HG02610 (cell line): ENCODE data around the gene PIGW.
A peak's percentile ranks its signal among the peaks of the same experiment; 100 is the strongest.

ENCODE experiments used
- ATAC-seq: cut with Tn5 transposase; IDR thresholded peaks from one replicate; pipeline ENCODE4 v1.9.1; 2021; ENCODE audit warnings: mild to moderate bottlenecking, moderate library complexity; ENCODE audit not compliant: unreplicated experiment

The PIGW gene

DNA sequence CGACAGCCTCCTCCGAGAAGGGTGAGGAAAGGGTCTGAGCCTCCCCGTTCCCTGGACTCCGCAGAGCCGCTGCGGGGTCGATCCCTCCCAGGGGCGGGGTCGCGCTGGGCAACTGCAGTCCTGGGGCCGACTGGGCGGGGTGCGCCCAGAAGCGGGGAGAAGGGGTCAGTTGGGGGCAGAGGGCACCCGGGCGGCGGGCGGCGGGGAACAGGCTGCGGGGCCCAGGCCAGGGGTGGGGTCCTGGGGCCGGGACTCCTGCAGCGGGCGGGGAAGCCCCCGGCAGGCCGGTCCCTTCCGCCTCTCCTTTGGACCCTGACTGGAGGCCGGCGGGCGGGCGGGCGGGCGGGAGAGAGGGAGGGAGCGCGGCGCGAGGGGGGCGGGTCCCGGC, 10.3 kb downstream of the PIGW start:
- peak; percentile 17 for ATAC-seq

DNA sequence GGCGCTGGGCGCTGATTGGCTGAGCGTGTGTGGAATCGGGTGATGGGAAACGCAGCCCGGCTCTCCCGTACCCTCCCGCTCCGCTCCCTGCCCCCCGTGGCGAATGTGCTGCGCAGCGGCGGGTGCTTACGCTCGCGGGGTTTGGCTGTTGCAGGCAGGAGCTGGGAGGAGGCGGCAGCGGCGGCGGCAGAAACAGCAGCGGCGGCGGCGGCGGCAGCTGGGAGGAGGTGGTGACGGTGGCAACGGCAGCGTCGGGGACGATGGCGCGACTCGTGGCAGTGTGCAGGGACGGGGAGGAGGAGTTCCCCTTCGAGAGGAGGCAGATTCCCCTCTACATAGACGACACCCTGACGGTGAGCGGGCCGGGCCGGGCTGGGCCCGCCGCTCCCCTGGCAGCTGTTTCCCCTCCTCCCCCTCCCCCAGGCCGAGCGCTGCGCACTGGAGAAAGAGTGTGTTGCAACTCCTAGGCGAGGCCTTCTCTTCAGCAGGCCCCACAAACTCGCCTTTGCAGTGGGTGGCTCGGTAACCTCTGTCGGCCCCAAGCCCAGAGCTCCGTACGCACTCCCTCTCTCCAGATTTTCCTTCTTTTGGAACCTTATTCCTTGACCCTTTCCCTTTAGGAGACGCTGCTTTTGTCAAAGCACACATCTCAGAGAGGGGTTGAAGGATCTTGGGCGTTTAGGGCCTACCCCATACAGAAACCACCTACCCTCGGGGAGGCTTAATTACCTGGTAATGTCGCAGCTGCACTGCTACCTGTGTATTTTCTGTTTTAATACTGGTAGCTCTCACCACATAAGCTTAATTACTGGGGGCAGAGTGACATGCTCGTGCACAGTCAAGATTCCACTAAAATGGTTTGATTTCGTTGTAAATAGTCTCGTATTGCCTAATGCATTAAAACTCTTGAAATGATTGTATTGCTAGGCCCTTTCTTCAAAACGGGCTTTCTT, 11.0 kb downstream of the PIGW start:
- peak; percentile 59 for ATAC-seq

DNA sequence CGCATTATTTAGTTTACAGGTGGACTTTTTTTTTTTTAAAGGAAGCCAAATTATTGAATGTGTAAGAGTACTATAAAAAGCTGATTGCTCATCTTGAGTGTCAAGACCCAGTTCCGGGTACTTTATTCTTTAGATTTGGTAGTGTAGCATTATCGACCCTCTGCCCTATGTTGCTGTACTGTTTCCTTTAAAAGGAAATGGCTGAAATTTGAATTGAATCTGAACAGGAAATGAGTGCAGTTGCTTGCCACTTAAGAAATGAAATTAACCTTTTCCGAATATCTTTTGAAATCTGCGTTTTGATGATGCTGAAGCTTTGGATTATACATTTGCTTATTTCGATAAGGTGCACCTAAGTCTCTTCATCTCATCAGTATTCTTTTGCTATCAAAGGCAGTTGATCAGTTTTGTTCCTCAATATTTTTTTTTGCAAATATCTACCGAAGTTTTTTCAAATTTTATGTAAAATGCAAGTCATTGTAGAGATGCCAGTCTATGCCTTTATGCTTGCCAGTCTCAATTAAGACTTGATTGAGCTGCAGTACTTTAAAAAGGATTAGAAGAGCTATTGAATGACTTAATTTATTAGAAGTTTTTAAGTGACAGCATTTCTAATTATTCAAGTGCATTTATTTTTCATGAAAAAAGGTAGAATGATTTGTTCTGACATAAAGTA, 11.8 kb downstream of the PIGW start:
- no peak for ATAC-seq

- ATAC-seq, result no peak
Observed at GRCh38 chr17:36547776-36548175, 13.0 kb downstream of the PIGW start.

- ATAC-seq, result peak; percentile 38
Observed at GRCh38 chr17:36550491-36551417, 16.0 kb downstream of the PIGW start.

DNA sequence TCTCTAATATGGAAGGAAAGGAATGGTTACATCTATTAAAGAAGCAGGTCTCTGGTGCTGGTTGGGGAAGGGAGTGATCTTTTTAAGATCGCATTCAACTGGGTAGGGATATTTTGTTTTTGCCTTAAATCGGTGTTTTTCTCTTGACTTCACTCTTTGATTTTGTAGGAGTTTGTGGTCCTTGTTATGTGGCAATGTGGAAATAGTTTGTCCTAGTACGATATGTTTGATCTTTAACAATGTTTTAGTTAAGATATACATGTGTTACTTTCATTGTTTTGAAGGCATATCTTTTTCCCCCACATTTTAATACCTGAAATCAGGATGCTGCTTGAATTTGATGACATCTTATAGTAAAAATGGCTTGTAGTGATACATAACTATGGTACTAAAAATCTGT, 18.7 kb downstream of the PIGW start:
- no peak for ATAC-seq

GRCh38 chr17:36566081-36566480, 31.3 kb downstream of the PIGW start:
- ATAC-seq, result no peak

GRCh38 chr17:36575028-36575427, 40.2 kb downstream of the PIGW start:
- ATAC-seq, result no peak

DNA sequence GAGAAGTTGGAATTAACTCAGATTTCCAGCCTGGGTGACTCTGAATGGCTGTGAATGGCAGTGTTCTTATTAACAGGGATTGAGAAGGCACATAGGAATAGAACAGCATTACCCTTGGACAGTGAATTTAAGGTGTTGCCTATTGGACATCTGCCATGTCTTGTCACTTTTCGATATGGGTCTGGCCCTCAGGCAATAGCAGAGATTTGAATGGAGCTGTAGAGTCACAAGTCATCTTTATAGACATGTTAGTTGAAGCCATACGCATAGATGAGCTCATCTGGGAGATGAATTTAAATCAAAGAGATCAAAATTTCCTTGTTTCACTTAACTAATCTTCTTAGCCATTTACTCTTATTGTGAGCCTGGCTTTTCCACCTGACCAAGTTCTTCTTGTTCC, 42.0 kb downstream of the PIGW start:
- ATAC-seq, result no peak

- ATAC-seq, result no peak
Observed at GRCh38 chr17:36578671-36579070, 43.9 kb downstream of the PIGW start.

DNA sequence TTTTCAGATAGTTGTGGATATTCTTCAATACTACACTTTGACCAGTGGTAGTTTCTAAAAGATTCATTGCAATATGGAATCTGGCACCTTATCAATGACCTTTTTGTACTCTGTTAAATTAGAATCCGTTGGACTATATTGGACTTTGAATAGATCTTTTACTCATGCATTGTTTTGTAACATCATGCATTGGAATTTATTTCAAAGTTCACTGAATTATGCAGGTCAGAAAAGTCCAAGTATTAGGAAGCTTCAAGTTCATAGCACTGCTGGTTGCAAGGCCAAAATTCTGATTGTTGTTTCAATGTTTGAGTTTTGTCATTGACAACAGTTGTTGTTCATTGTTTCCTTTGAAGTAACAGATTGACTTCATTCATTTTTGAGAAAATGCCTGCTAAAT, 49.0 kb downstream of the PIGW start:
- no peak for ATAC-seq

- no peak for ATAC-seq
Observed at GRCh38 chr17:36586138-36586537, 51.4 kb downstream of the PIGW start.
